Activated B cell treated with CpG ODN at 0.5 μM for 24 hours (primary cell): ENCODE measurements around the gene AQR. TPM values are rescaled to one million over a fixed set of nuclear protein-coding genes. Genes with fewer than 3 reads are reported as not detected.

Experiments
- ATAC-seq: fragments of 200-7000 bp; cut with Tn5 transposase; one replicate; pipeline ENCODE4 v1.10.0; 2021; ENCODE audit warnings: low read depth, mild to moderate bottlenecking, moderate library complexity
- CTCF ChIA-PET: fragments of 350-600 bp; sonication (Branson Sonifier 250); formaldehyde crosslinking; loops from one replicate; lab custom pipeline; 2021; ENCODE audit warnings: antibody characterized with exemption; lab: Charles Lee
- POLR2A ChIA-PET: fragments of 350-600 bp; sonication (Branson Sonifier 250); formaldehyde crosslinking; loops from one replicate; lab custom pipeline; 2021; ENCODE audit warnings: antibody characterized with exemption; lab: Charles Lee
- DNase-seq: peaks from one replicate; pipeline ENCODE4 v3.0.0; 2022
- H3K27ac Mint-ChIP-seq: one replicate; pipeline ENCODE4 v1.8.0; 2020; ENCODE audit warnings: mixed read lengths
- H3K27me3 Mint-ChIP-seq: one replicate; pipeline ENCODE4 v1.8.0; 2021; ENCODE audit warnings: mixed read lengths
- H3K36me3 Mint-ChIP-seq: one replicate; pipeline ENCODE4 v1.8.0; 2021; ENCODE audit warnings: low read depth, mixed read lengths
- H3K4me1 Mint-ChIP-seq: one replicate; pipeline ENCODE4 v1.8.0; 2021; ENCODE audit warnings: mixed read lengths
- H3K4me3 Mint-ChIP-seq: one replicate; pipeline ENCODE4 v1.8.0; 2020; ENCODE audit warnings: mild to moderate bottlenecking, mixed read lengths
- H3K9me3 Mint-ChIP-seq: one replicate; pipeline ENCODE4 v1.8.0; 2020; ENCODE audit warnings: mixed read lengths
- intact Hi-C: fragments of 100-400 bp; cut with micrococcal nuclease; formaldehyde crosslinking; loops from one replicate; pipeline ENCODE4 v1.15.1; 2024
- total RNA-seq: library from RNA; stranded (reverse); gene quantifications from 2 replicates; pipeline ENCODE4 v1.2.3, GENCODE V29; 2022
- TF ChIP-seq, protein P1 (sequence below): fragments of 200-600 bp; IDR thresholded peaks from one replicate; pipeline ENCODE4 v1.8.0; 2022; ENCODE audit warnings: antibody characterized with exemption, mild to moderate bottlenecking

Gene AQR
- total RNA-seq, 1 donor from 2014 or later, result 48.6 TPM

DNA sequence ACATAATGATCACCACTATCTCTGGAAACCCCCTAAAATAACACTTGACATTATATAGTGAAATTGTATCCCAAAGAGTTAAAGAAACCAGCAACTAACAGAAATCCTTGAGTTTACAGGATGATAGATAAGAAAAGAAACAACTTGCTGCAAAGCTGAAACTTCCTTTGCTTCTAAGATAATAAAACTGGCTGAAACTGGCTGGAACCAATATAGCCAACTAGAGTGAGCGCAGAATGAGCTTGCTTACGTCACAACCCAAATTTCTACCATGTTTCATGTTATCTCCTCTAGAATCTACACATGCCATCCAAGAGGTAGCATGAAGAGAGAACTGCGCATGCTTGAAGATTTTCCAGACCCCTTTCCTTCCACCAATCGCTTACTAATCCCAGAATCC, 90.4 kb downstream of the AQR start:
- no peaks in the 10 kb centered on the region for H3K4me1 Mint-ChIP-seq
- TF ChIP-seq, protein P1, sequence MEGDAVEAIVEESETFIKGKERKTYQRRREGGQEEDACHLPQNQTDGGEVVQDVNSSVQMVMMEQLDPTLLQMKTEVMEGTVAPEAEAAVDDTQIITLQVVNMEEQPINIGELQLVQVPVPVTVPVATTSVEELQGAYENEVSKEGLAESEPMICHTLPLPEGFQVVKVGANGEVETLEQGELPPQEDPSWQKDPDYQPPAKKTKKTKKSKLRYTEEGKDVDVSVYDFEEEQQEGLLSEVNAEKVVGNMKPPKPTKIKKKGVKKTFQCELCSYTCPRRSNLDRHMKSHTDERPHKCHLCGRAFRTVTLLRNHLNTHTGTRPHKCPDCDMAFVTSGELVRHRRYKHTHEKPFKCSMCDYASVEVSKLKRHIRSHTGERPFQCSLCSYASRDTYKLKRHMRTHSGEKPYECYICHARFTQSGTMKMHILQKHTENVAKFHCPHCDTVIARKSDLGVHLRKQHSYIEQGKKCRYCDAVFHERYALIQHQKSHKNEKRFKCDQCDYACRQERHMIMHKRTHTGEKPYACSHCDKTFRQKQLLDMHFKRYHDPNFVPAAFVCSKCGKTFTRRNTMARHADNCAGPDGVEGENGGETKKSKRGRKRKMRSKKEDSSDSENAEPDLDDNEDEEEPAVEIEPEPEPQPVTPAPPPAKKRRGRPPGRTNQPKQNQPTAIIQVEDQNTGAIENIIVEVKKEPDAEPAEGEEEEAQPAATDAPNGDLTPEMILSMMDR, result no peak
- intact Hi-C loops, result no loop called here
- H3K9me3 Mint-ChIP-seq, result no peaks in the 10 kb centered on the region
- H3K27me3 Mint-ChIP-seq, result no peaks in the 10 kb centered on the region
- CTCF ChIA-PET, result no interaction called here
- POLR2A ChIA-PET, result no interaction called here
- H3K36me3 Mint-ChIP-seq, result peaks cover 80% of the 10 kb centered on the region
- DNase-seq (no peak), ATAC-seq (no peak)
- no peak overlapping the region for H3K4me3 Mint-ChIP-seq
- H3K27ac Mint-ChIP-seq, result no peak overlapping the region

DNA sequence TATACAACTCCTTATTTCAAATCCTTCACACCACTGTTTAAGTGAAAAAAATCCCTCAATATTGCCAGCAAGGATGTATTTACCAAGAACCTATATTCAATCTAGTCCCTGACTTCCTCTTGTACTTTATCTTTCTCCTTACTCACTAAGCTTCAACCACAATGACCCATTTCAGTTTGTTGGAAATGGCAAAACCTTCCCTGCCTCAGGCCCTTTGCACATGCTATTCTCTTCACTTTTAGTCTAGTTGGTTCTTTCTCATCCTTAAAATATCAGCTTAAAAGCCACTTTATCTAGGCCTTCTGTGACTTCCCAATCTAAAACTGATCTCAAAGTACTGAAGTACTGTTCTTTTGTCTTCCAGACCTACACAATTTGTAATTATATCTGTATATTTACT, 92.9 kb downstream of the AQR start:
- Mint-ChIP-seq H3K9me3 (no peaks in the 10 kb centered on the region), H3K27me3 (no peaks in the 10 kb centered on the region), H3K4me3 (no peak overlapping the region), H3K36me3 (peaks cover 85% of the 10 kb centered on the region), H3K27ac (no peak overlapping the region), H3K4me1 (no peaks in the 10 kb centered on the region)
- CTCF ChIA-PET, result no interaction called here
- ATAC-seq (no peak), DNase-seq (no peak)
- POLR2A ChIA-PET, result no interaction called here
- intact Hi-C loops, result no loop called here
- TF ChIP-seq, protein P1, result no peak

DNA sequence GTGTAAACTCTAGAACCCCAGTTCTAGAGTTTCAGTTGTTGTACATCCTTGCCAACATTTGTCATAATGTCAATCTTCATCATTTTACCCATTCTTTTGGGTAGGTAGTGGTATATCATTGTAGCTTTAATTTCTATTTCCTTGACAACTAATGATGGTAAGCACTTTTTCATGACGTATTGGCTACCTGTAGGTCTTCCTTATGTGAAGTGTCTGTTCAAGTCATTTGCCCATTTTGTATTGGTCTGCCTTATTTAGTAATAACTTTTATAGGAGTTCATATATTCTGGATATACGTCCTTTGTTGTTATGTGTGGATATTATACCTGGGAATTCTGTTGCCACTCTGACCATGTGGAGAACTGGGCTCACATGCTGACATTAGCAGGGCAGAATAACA, 100.4 kb downstream of the AQR start:
- Mint-ChIP-seq H3K4me3 (no peak overlapping the region), H3K27ac (no peak overlapping the region), H3K4me1 (no peaks in the 10 kb centered on the region), H3K36me3 (peaks cover 88% of the 10 kb centered on the region), H3K9me3 (peaks cover 9% of the 10 kb centered on the region), H3K27me3 (no peaks in the 10 kb centered on the region)
- ATAC-seq (no peak), DNase-seq (no peak)
- ChIA-PET CTCF (no interaction called here), POLR2A (no interaction called here)
- intact Hi-C loops, result no loop called here
- TF ChIP-seq, protein P1, result no peak

DNA sequence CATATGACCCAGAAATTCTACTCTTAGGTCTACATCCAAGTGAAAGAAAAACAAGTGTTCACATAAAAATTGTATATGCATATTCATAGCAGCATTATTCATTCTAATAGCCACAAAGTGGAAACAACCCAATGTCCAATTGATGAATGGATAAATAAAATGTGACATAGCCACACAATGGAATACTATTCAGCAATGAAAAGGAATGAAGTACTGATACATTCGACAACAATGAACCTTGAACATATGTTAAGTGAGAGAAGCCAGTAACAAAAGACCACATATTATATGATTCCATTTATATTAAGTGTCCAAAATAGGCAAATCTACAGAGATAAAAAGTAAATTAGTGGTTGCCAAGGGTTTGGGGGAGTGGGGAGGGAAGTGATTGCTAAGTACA, 104.0 kb downstream of the AQR start:
- intact Hi-C loops, result no loop called here
- H3K4me3 Mint-ChIP-seq, result no peak overlapping the region
- H3K4me1 Mint-ChIP-seq, result no peaks in the 10 kb centered on the region
- CTCF ChIA-PET, result no interaction called here
- POLR2A ChIA-PET, result no interaction called here
- peaks cover 9% of the 10 kb centered on the region for H3K9me3 Mint-ChIP-seq
- ATAC-seq, result no peak
- no peak for DNase-seq
- H3K27me3 Mint-ChIP-seq, result no peaks in the 10 kb centered on the region
- TF ChIP-seq, protein P1, result no peak
- no peak overlapping the region for H3K27ac Mint-ChIP-seq
- H3K36me3 Mint-ChIP-seq, result peaks cover 84% of the 10 kb centered on the region

DNA sequence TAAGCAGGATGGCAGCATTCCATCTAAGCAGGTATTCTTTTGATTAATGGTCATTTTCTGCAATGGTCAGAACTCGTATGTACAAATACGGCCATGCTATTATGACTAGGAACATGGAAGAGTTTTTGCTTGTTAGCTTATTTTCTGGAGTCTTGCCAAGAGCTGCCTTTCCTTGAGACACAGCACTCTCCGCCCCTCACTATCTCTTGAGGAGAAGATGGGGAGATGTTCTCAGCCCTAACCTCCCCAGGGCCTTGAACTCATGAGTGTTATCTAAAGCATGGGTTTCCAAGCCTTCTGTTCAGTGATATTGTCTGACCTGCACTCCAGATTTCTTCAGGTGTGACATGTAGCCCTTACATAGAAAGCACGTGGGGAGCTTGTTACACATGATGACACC, 108.3 kb downstream of the AQR start:
- Mint-ChIP-seq H3K4me1 (no peaks in the 10 kb centered on the region), H3K9me3 (no peaks in the 10 kb centered on the region), H3K4me3 (no peak overlapping the region), H3K27me3 (no peaks in the 10 kb centered on the region), H3K27ac (no peak overlapping the region), H3K36me3 (peaks cover 82% of the 10 kb centered on the region)
- intact Hi-C loops, result no loop called here
- ATAC-seq (no peak), DNase-seq (no peak)
- TF ChIP-seq, protein P1, result no peak
- POLR2A ChIA-PET, result no interaction called here
- CTCF ChIA-PET, result no interaction called here
